GM23248 (cell line): ENCODE data around the gene SIK3. TPM values are rescaled to one million over a fixed set of nuclear protein-coding genes. Genes with fewer than 3 reads are reported as not detected.

Source experiments
- DNase-seq: peaks from one replicate; pipeline ENCODE4 v3.0.0-alpha.2; 2015
- H2AFZ ChIP-seq: fragments of 200-600 bp; sonication (generic); 2 replicates; pipeline ENCODE4 v1.6.1; 2016; ENCODE audit warnings: antibody characterized with exemption
- H3F3A ChIP-seq: fragments of 200-600 bp; sonication (generic); 2 replicates; pipeline ENCODE4 v1.6.1; 2016; ENCODE audit warnings: mild to moderate bottlenecking, antibody characterized with exemption, mixed run types; ENCODE audit not compliant: insufficient read depth
- H3K27ac ChIP-seq: fragments of 200-600 bp; sonication (generic); 2 replicates; pipeline ENCODE4 v1.5.1; 2016; ENCODE audit warnings: mild to moderate bottlenecking
- H3K27me3 ChIP-seq: fragments of 200-600 bp; sonication (generic); replicated peaks from 2 replicates; pipeline ENCODE4 v1.6.1; 2016; ENCODE audit warnings: mild to moderate bottlenecking; ENCODE audit not compliant: insufficient read depth
- H3K36me3 ChIP-seq: fragments of 200-600 bp; sonication (generic); 2 replicates; pipeline ENCODE4 v1.6.1; 2016; ENCODE audit warnings: low read depth, mild to moderate bottlenecking
- H3K4me1 ChIP-seq: fragments of 200-600 bp; sonication (generic); 2 replicates; pipeline ENCODE4 v1.6.1; 2016; ENCODE audit warnings: mild to moderate bottlenecking; ENCODE audit not compliant: insufficient read depth
- H3K4me2 ChIP-seq: fragments of 200-600 bp; sonication (generic); one replicate; pipeline ENCODE4 v1.6.1; 2016; ENCODE audit warnings: mild to moderate bottlenecking; ENCODE audit not compliant: unreplicated experiment
- H3K4me3 ChIP-seq: fragments of 200-600 bp; sonication (generic); 2 replicates; pipeline ENCODE4 v1.5.1; 2016; ENCODE audit warnings: mild to moderate bottlenecking
- H3K79me2 ChIP-seq: fragments of 200-600 bp; sonication (generic); 2 replicates; pipeline ENCODE4 v1.6.1; 2016; ENCODE audit warnings: mild to moderate bottlenecking; ENCODE audit not compliant: insufficient read depth
- H3K9ac ChIP-seq: fragments of 200-600 bp; sonication (generic); 2 replicates; pipeline ENCODE4 v1.6.1; 2016; ENCODE audit warnings: mild to moderate bottlenecking
- H3K9me2 ChIP-seq: fragments of 200-600 bp; sonication (generic); 2 replicates; pipeline ENCODE4 v1.6.1; 2016; ENCODE audit warnings: mixed run types, mild to moderate bottlenecking, moderate library complexity; ENCODE audit not compliant: insufficient read depth
- H3K9me3 ChIP-seq: fragments of 200-600 bp; sonication (generic); one replicate; pipeline ENCODE4 v1.6.1; 2017; ENCODE audit warnings: low read depth
- H4K20me1 ChIP-seq: fragments of 200-600 bp; sonication (generic); 2 replicates; pipeline ENCODE4 v1.6.0; 2016; ENCODE audit not compliant: insufficient read depth
- EZH2 ChIP-seq: fragments of 200-600 bp; sonication (generic); IDR thresholded peaks from 2 replicates; pipeline ENCODE4 v1.6.1; 2018; ENCODE audit warnings: antibody characterized with exemption, mild to moderate bottlenecking; ENCODE audit not compliant: insufficient read depth, poor library complexity, severe bottlenecking
- EZH2phosphoT487 ChIP-seq: fragments of 200-600 bp; sonication (generic); IDR thresholded peaks from 2 replicates; pipeline ENCODE4 v1.6.1; 2018; ENCODE audit warnings: antibody characterized with exemption, moderate library complexity, mild to moderate bottlenecking, low read depth; ENCODE audit not compliant: insufficient read depth
- WGBS, 2 experiments: methylation state at CpG; one replicate each; pipeline ENCODE4 v1.1.6; 2015 to 2017; ENCODE audit warnings: low lambda C conversion rate in 2 of 2, low coverage in 1 of 2; ENCODE audit errors: missing lambda C conversion rate in 2 of 2; 5-methylcytosine and 5-hydroxymethylcytosine counted together
- in situ Hi-C: fragments of 300-500 bp; cut with MboI; formaldehyde crosslinking; loops from 2 replicates; pipeline ENCODE4 v1.15.0; 2020
- polyA plus RNA-seq: library from polyadenylated mRNA; unstranded; fragments of >200 nt; fragmentation: Nextera tagmentation; extraction: Ambion mirVana; gene quantifications from 2 replicates; pipeline ENCODE4 v1.2.1, GENCODE V29; 2016
- small RNA-seq: library from RNA; depleted of rRNA; stranded (forward); fragments of <200 nt; gene quantifications from one replicate; pipeline ENCODE3, GENCODE V24; 2014; ENCODE audit warnings: low read depth, low replicate concordance
- total RNA-seq: library from RNA; depleted of rRNA; stranded (reverse); fragments of >200 nt; shearing (Covaris generic); gene quantifications from 2 replicates; pipeline ENCODE4 v1.2.3, GENCODE V29; 2014; rRNA removed

SIK3 gene
- total and polyA plus RNA-seq, 2 experiments from 2014 or later: 4.2 to 15.5 TPM

- Histone ChIP-seq H2AFZ (peak overlapping the region; percentile 6; the same call in 1 of the 2 replicates), H3K36me3 (no peaks in the 10 kb centered on the region), H3K9me3 (no peaks in the 10 kb centered on the region), H3K79me2 (no peaks in the 10 kb centered on the region), H3K27me3 (no peaks in the 10 kb centered on the region), H3K9ac (no peak overlapping the region), H3K4me1 (peaks cover 28% of the 10 kb centered on the region), H3F3A (peaks cover 24% of the 10 kb centered on the region), H3K4me2 (peak overlapping the region; percentile 19), H3K4me3 (no peak overlapping the region), H3K9me2 (no peaks in the 10 kb centered on the region), H3K27ac (no peak overlapping the region), H4K20me1 (no peaks in the 10 kb centered on the region)
- WGBS, 2 experiments: 97 to 100% methylated on average over 1 of the region's 1 CpG
- in situ Hi-C loops: no loop called here
- no peak for DNase-seq
- no peak for TF ChIP-seq EZH2phosphoT487
- no peak for TF ChIP-seq EZH2
Observed at GRCh38 chr11:116793772-116794097, 304.5 kb downstream of the SIK3 start.

Small RNA genes within 50 kb of the gene (small RNA-seq; reads per million reads assigned to genes)
- not detected for gene AP000936.3
- 0.87 reads per million, percentile 35 among the genes with 10 or more reads in this experiment for gene RNY4P6

Other genes with a start within 250 kb of the SIK3 start
- 124 and 140 TPM in 2 replicates for gene PAFAH1B2, start 45.9 kb upstream of the SIK3 start, total RNA-seq
- gene PAFAH1B2, start 45.9 kb upstream of the SIK3 start, polyA plus RNA-seq: 116 and 120 TPM in 2 replicates
- gene SIDT2, start 80.3 kb upstream of the SIK3 start, total RNA-seq: 15.7 TPM in 2 replicates
- 11.6 and 13.1 TPM in 2 replicates for gene SIDT2, start 80.3 kb upstream of the SIK3 start, polyA plus RNA-seq
- gene TAGLN, start 100.9 kb upstream of the SIK3 start, total RNA-seq: 2,401 and 2,613 TPM in 2 replicates
- 1,454 and 1,484 TPM in 2 replicates for gene TAGLN, start 100.9 kb upstream of the SIK3 start, polyA plus RNA-seq
- 58.8 and 68.7 TPM in 2 replicates for gene PCSK7, start 133.6 kb upstream of the SIK3 start, total RNA-seq
- 29.7 and 31.6 TPM in 2 replicates for gene PCSK7, start 133.6 kb upstream of the SIK3 start, polyA plus RNA-seq
- 5.8 and 13.9 TPM in 2 replicates for gene RNF214, start 134.2 kb upstream of the SIK3 start, total RNA-seq
- gene RNF214, start 134.2 kb upstream of the SIK3 start, polyA plus RNA-seq: 11.3 and 12.6 TPM in 2 replicates
- gene BACE1-AS, start 192.9 kb upstream of the SIK3 start, total RNA-seq: 1.5 and 3.2 TPM in 2 replicates
- gene BACE1-AS, start 192.9 kb upstream of the SIK3 start, polyA plus RNA-seq: 6.6 and 7.0 TPM in 2 replicates
- gene BACE1, start 217.8 kb upstream of the SIK3 start, total RNA-seq: 40.5 and 45.8 TPM in 2 replicates
- 14.4 and 15.0 TPM in 2 replicates for gene BACE1, start 217.8 kb upstream of the SIK3 start, polyA plus RNA-seq
- 30.9 and 48.2 TPM in 2 replicates for gene CEP164, start 229.4 kb upstream of the SIK3 start, total RNA-seq
- gene CEP164, start 229.4 kb upstream of the SIK3 start, polyA plus RNA-seq: 20.0 and 20.3 TPM in 2 replicates